SH-SY5Y (cell line): Measurements from ENCODE around the gene TOGARAM1.

Source experiments
- GATA2 ChIP-seq: IDR thresholded peaks from 2 replicates; pipeline ENCODE4 v1.6.1; 2011; ENCODE audit warnings: mild to moderate bottlenecking, low read depth, low read length
- GATA3 ChIP-seq: IDR thresholded peaks from 2 replicates; pipeline ENCODE4 v1.6.1; 2011; ENCODE audit warnings: low read depth, mild to moderate bottlenecking, low read length, moderate library complexity

DNA sequence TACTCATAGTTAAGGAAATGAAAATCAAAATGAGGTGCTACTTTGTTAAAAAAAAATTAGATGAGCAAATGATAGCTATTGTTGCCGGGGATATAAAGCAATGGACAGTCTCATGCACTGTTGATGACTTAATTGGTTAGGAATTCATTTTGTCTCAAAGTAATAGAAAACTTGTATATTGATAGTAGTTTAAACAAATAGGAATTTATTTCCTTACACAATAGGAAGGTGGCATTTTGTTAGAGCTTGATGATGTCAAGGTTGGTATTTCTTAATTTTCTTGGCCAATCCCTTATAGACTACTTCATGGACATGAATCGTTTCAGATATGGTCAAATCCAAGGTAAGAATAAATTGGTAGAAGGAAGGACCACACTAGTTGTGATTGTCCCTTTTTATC is 129.7 kb downstream of the TOGARAM1 start:
- TF ChIP-seq GATA3 (no peak), GATA2 (no peak)
